K562 (cell line): Measurements from ENCODE around the gene NABP1. TPM values are rescaled to one million over a fixed set of nuclear protein-coding genes. Genes with fewer than 3 reads are reported as not detected.

Source experiments
- BRF1 ChIP-seq: IDR thresholded peaks from 3 replicates; pipeline ENCODE4 v1.6.1; 2011; ENCODE audit warnings: borderline replicate concordance, mild to moderate bottlenecking; ENCODE audit not compliant: insufficient read length; ENCODE audit errors: extremely low read depth
- MAZ ChIP-seq, 2 experiments: fragments of 450-650 bp in 1 of 2; sonication (generic) in 1 of 2; formaldehyde crosslinking; IDR thresholded peaks in 1 of 2; conservative IDR thresholded peaks in 1 of 2; 2 replicates each; pipeline versions ENCODE4 v1.4.0 to v1.5.0; 2020; ENCODE audit warnings: mild to moderate bottlenecking in 1 of 2, missing genetic modification reagents in 1 of 2
- NR4A1 ChIP-seq, 2 experiments: fragments of 250-450 bp in 1 of 2; fragments of 450-650 bp in 1 of 2; sonication (Bioruptor Pico) in 1 of 2; IDR thresholded peaks; 2 replicates each; pipeline versions ENCODE4 v1.4.0 to v1.6.1; 2016 to 2020; ENCODE audit warnings: mild to moderate bottlenecking in 2 of 2, missing compliant biosample characterization in 1 of 2, missing genetic modification characterization in 1 of 2, moderate library complexity in 1 of 2
- OTX1 ChIP-seq: fragments of 450-650 bp; formaldehyde crosslinking; IDR thresholded peaks from 2 replicates; pipeline ENCODE4 v1.4.0; 2022; ENCODE audit warnings: mild to moderate bottlenecking
- PRPF4 ChIP-seq: fragments of 200-400 bp; formaldehyde crosslinking; IDR thresholded peaks from one replicate; pipeline ENCODE4 v1.6.1; 2017; ENCODE audit warnings: low read length, low read depth, mild to moderate bottlenecking; ENCODE audit not compliant: insufficient read depth, poor library complexity, severe bottlenecking
- SAP30 ChIP-seq: fragments of 200-600 bp; sonication (generic); IDR thresholded peaks from 2 replicates; pipeline ENCODE4 v1.6.1; 2012; ENCODE audit warnings: borderline replicate concordance, low read depth, mild to moderate bottlenecking, moderate library complexity, low read length, control low read depth, inconsistent platforms; ENCODE audit not compliant: insufficient read depth, poor library complexity, severe bottlenecking
- SP1 ChIP-seq: sonication (generic); formaldehyde crosslinking; IDR thresholded peaks from 2 replicates; pipeline ENCODE4 v1.8.1; 2022; ENCODE audit warnings: mild to moderate bottlenecking, missing genetic modification reagents
- TBP ChIP-seq: optimal IDR thresholded peaks from 2 replicates; pipeline ENCODE3; 2011; ENCODE audit warnings: low read depth, low read length, improper control_type of control experiment
- TEAD2 ChIP-seq: fragments of 450-650 bp; IDR thresholded peaks from 2 replicates; pipeline ENCODE4 v1.6.1; 2016; ENCODE audit warnings: missing genetic modification characterization, control low read depth, missing compliant biosample characterization
- ZNF12 ChIP-seq: sonication (generic); formaldehyde crosslinking; IDR thresholded peaks from 2 replicates; pipeline ENCODE4 v1.4.0; 2020; ENCODE audit warnings: mild to moderate bottlenecking, missing genetic modification reagents
- ZNF175 ChIP-seq: fragments of 200-800 bp; sonication (Bioruptor generic); IDR thresholded peaks from 2 replicates; pipeline ENCODE4 v1.6.1; 2016; ENCODE audit warnings: low read depth, mild to moderate bottlenecking, missing genetic modification characterization, missing compliant biosample characterization
- ZNF444 ChIP-seq: fragments of 250-450 bp; sonication (Bioruptor Pico); IDR thresholded peaks from 2 replicates; pipeline ENCODE4 v1.4.0; 2020; ENCODE audit warnings: mild to moderate bottlenecking, moderate library complexity
- polyA plus RNA-seq, 8 experiments: library from polyadenylated mRNA; depleted of rRNA in 4 of 8; stranded (reverse) in 5 of 8; unstranded in 3 of 8; fragments of >200 nt; fragmentation: Nextera tagmentation in 2 of 8; fragmentation: Illumina TruSeq in 1 of 8; extraction: Ambion mirVana in 2 of 8; extraction: Trizol in 1 of 8; gene quantifications; 2 replicates each; pipeline versions ENCODE4 v1.2.1 to v1.2.3, GENCODE V29; 2011 to 2014; ENCODE audit warnings: inconsistent platforms in 1 of 8, missing spikeins in 1 of 8
- total RNA-seq, 7 experiments: library from RNA; depleted of rRNA in 6 of 7; stranded (reverse); fragments of >200 nt in 6 of 7; fragmentation: Illumina TruSeq in 2 of 7; extraction: Trizol in 2 of 7; gene quantifications; 2 replicates each; pipeline versions ENCODE4 v1.2.1 to v1.2.3, GENCODE V29; 2011 to 2021; ENCODE audit warnings: low replicate concordance in 1 of 7
- TF ChIP-seq, protein P1 (sequence below): fragments of 250-450 bp; sonication (Bioruptor Pico); IDR thresholded peaks from 2 replicates; pipeline ENCODE4 v1.5.0; 2021; ENCODE audit warnings: mild to moderate bottlenecking, moderate library complexity
- TF ChIP-seq, protein P2 (sequence below): fragments of 250-450 bp; sonication (Bioruptor Pico); IDR thresholded peaks from 2 replicates; pipeline ENCODE4 v1.9.0; 2021; ENCODE audit warnings: mild to moderate bottlenecking, inconsistent platforms
- TF ChIP-seq, protein P3 (sequence below): sonication (generic); formaldehyde crosslinking; IDR thresholded peaks from 2 replicates; pipeline ENCODE4 v1.8.1; 2023; ENCODE audit warnings: missing genetic modification reagents, mild to moderate bottlenecking, borderline replicate concordance

NABP1 gene
- total and polyA plus RNA-seq, 9 of the 15 experiments (the other 6 are each of a cell fraction or from before 2014, with no cell fraction given), result 12.8 to 44.0 (median 20.2) TPM

DNA sequence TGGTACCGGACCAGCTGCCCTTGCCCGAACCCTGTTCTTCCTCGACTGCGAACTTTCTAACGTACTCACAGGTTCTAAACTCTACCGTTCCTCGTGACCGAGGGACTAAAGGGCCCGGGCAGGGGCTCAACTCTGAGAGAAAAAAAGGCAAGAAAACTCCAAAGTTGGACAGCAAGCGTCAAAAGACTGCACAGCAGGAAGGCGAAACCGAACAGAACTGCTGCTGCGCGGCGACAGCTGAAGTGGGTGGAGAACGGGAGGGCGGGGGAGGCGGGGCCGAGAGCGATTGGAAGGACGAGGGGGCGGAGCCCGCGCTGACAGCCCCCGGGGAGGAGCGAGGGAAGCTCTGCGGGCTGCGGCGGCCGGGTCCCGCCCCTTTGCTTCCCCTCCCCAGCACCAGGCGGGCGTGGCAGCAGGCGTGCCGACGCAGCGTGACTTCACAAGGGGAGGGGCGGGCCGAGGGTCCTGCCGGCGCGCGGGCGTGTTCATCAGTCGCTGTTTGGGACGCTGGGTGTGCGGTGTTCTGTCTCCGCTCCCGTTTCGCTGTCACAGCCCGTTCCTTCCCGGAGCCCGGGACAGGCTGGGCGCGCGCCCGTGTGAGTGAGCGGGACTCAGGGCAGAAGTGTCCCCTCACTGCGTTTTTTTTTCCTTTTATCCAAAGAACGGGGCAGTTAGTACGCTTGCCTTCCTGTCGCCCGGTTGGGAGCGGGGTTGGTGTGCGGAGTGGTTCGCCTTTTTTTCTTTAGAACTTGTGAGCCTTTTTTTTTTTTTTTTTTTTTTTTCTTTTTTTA lies at the start of gene NABP1 (continued):
- peak; percentile 99 for TF ChIP-seq TBP
- no peak for TF ChIP-seq ZNF444 (CRISPR knock-in tag)
- peak; percentile 78 for TF ChIP-seq PRPF4
- TF ChIP-seq MAZ (CRISPR knock-in tag; conservative IDR thresholded peaks at IDR 0.05 in 1 of 2, IDR thresholded peaks at IDR 0.05 in 1 of 2), result peak; percentile 84 to 94
- TF ChIP-seq, protein P1, sequence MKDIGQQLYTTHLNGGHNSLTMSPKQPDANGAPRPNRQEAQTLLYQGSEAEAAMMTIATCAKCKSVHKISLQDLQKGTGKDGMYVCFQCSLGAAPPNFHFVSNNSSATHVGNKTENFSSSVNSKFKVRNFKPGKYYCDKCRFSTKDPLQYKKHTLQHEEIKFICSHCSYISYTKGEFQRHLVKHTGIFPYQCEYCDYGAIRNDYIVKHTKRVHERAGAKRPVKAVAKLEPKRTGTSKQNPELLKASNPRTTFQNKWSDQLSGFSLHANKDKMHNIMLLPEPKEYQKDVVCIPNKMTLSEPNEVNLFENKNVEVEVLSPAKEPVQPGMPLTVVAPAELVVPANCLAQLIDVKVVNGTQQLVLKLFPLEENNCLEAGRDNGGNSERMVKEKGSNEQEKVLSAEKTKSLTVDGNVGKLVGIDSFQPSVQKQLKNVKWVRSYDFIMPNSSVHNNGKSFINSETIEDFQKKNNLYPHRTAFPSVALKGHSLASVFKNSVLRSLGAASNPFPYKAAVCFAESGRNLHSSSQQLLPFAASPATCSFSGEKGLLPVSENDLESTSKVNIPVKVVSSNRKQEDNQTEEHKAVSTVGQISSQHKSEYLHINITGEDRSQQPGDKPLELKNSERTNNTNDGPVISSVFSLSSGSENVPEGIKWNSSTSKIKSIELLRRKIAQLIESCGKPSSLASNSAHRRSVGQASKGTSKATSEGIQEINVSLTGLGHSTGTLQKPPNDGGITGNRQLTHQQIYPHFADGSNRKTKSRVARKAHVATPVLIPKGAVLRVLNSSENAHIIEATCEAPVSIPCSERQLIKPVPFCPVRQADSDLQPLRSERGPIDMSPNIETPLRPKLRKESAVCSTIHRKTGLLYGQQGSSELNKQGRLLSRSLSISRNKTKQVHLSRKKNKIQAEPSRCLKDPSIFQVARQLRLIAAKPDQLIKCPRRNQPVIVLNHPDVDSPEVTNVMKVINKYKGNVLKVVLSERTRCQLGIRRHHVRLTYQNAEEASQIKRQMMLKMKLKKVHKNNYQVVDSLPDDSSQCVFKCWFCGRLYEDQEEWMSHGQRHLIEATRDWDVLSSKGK, result no peak
- no peak for TF ChIP-seq SAP30
- TF ChIP-seq ZNF175 (CRISPR knock-in tag), result no peak; the same call in 1 of the 2 replicates
- peak; percentile 55; the same call in 1 of the 2 replicates for TF ChIP-seq ZNF12 (CRISPR knock-in tag)
- TF ChIP-seq BRF1, result no peak
- TF ChIP-seq OTX1, result no peak
- TF ChIP-seq, protein P2, sequence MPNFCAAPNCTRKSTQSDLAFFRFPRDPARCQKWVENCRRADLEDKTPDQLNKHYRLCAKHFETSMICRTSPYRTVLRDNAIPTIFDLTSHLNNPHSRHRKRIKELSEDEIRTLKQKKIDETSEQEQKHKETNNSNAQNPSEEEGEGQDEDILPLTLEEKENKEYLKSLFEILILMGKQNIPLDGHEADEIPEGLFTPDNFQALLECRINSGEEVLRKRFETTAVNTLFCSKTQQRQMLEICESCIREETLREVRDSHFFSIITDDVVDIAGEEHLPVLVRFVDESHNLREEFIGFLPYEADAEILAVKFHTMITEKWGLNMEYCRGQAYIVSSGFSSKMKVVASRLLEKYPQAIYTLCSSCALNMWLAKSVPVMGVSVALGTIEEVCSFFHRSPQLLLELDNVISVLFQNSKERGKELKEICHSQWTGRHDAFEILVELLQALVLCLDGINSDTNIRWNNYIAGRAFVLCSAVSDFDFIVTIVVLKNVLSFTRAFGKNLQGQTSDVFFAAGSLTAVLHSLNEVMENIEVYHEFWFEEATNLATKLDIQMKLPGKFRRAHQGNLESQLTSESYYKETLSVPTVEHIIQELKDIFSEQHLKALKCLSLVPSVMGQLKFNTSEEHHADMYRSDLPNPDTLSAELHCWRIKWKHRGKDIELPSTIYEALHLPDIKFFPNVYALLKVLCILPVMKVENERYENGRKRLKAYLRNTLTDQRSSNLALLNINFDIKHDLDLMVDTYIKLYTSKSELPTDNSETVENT, result peak; percentile 84; the same call in 1 of the 2 replicates
- TF ChIP-seq, protein P3, sequence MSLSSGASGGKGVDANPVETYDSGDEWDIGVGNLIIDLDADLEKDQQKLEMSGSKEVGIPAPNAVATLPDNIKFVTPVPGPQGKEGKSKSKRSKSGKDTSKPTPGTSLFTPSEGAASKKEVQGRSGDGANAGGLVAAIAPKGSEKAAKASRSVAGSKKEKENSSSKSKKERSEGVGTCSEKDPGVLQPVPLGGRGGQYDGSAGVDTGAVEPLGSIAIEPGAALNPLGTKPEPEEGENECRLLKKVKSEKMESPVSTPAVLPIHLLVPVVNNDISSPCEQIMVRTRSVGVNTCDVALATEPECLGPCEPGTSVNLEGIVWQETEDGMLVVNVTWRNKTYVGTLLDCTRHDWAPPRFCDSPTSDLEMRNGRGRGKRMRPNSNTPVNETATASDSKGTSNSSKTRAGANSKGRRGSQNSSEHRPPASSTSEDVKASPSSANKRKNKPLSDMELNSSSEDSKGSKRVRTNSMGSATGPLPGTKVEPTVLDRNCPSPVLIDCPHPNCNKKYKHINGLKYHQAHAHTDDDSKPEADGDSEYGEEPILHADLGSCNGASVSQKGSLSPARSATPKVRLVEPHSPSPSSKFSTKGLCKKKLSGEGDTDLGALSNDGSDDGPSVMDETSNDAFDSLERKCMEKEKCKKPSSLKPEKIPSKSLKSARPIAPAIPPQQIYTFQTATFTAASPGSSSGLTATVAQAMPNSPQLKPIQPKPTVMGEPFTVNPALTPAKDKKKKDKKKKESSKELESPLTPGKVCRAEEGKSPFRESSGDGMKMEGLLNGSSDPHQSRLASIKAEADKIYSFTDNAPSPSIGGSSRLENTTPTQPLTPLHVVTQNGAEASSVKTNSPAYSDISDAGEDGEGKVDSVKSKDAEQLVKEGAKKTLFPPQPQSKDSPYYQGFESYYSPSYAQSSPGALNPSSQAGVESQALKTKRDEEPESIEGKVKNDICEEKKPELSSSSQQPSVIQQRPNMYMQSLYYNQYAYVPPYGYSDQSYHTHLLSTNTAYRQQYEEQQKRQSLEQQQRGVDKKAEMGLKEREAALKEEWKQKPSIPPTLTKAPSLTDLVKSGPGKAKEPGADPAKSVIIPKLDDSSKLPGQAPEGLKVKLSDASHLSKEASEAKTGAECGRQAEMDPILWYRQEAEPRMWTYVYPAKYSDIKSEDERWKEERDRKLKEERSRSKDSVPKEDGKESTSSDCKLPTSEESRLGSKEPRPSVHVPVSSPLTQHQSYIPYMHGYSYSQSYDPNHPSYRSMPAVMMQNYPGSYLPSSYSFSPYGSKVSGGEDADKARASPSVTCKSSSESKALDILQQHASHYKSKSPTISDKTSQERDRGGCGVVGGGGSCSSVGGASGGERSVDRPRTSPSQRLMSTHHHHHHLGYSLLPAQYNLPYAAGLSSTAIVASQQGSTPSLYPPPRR (CRISPR knock-in tag), result peak; percentile 90
- no peak for TF ChIP-seq TEAD2 (tag)
- TF ChIP-seq NR4A1 (CRISPR knock-in tag; IDR thresholded peaks at IDR 0.05), result no peak
- TF ChIP-seq NR4A1 (tag; IDR thresholded peaks at IDR 0.05), result no peak
- peak; percentile 98 for TF ChIP-seq SP1
